ENCODE data around the gene PYHIN1.

Gene PYHIN1

GRCh38 chr1:159014851-159015250 is 83.5 kb downstream of the PYHIN1 start:
- DNase-seq (ENCODE audit: low spot score) = no peak

- DNase-seq (ENCODE audit: low spot score) = no peak
Measured at GRCh38 chr1:159015440-159015909, 84.1 kb downstream of the PYHIN1 start.

GRCh38 chr1:159023723-159024122 is 92.4 kb downstream of the PYHIN1 start:
- DNase-seq (ENCODE audit: low spot score) = no peak

GRCh38 chr1:159025043-159025442 is 93.7 kb downstream of the PYHIN1 start:
- DNase-seq (ENCODE audit: low spot score) = no peak

Data from left forelimb (tissue), 1 donor.